Hippocampal formation (tissue), 2 donors: ENCODE data around the gene WWOX.

Experiments used
- DNase-seq, 2 donors: peaks; one replicate each; lab custom pipeline; 2025; lab: John Stamatoyannopoulos, UW

WWOX gene

DNA sequence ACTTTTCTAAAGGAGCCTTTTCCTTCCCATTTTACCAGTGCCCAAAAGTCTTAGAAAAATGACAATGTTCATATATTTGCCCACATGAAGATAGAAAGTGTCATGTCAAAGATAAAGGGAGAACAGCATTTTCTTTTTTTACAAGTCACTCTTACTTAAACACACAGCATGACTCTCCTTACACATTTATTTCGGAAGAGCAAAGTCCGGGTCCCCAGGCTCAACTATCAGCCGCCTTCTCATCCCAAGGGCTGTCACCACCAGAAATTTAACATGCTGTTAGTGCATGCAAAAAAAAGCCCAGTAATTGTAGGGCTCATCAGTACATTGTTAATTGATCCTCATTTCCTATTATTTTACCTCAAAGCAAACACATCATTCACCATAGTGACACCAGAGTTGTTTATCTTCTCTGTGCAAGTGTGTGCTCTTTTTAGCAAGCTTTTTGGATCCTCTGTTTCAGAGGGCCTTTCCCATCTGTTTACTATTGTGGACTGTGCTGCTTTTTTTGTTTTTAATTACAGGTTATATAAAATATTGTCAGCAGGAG is 560.3 kb downstream of the WWOX start:
- DNase-seq, result no peak

GRCh38 chr16:78660795-78661194 is 561.3 kb downstream of the WWOX start:
- no peak for DNase-seq

- no peak for DNase-seq
Measured at GRCh38 chr16:78663690-78664089, 564.2 kb downstream of the WWOX start.

GRCh38 chr16:78664811-78665772 is 565.6 kb downstream of the WWOX start:
- no peak for DNase-seq

DNA sequence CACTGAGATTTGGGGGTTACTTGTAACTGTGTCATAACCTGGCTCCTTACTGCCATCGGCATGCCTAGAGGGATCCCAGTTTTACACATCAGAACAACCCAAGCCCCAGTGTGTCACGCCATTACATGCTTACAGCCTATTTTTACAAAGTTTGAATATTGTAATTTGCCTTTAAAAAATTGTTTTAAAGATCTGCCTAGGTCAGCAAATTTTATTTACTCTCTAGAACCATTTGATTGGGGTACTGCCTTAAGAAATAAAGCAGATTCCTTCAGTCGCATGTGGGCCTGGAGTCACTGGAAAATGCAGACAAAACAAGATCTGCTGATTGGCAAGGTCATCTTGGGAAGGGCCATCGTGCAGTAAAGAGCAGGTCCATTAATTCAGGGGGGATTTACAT is 566.9 kb downstream of the WWOX start:
- no peak for DNase-seq

DNA sequence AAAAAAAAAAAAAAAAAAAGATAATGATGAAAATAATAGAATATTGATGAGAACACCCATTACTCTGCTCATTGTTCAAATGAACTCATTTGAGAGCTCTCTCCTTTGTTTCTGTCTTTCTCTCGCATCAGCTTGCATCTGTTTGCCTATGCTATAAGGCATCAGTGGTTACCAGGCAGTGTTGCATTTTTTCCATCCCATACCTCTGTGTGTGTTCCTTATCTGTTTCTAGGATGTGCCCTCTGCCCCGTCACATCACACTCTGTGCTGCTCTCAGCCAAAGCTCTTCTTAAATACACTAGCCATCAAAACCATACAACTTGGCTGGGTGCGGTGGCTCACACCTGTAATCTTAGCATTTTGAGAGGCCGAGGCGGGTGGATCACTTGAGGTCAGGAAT is 568.2 kb downstream of the WWOX start:
- DNase-seq, result no peak

GRCh38 chr16:78668393-78668792 is 568.9 kb downstream of the WWOX start:
- DNase-seq, result no peak

GRCh38 chr16:78669994-78670393 is 570.5 kb downstream of the WWOX start:
- no peak for DNase-seq

DNA sequence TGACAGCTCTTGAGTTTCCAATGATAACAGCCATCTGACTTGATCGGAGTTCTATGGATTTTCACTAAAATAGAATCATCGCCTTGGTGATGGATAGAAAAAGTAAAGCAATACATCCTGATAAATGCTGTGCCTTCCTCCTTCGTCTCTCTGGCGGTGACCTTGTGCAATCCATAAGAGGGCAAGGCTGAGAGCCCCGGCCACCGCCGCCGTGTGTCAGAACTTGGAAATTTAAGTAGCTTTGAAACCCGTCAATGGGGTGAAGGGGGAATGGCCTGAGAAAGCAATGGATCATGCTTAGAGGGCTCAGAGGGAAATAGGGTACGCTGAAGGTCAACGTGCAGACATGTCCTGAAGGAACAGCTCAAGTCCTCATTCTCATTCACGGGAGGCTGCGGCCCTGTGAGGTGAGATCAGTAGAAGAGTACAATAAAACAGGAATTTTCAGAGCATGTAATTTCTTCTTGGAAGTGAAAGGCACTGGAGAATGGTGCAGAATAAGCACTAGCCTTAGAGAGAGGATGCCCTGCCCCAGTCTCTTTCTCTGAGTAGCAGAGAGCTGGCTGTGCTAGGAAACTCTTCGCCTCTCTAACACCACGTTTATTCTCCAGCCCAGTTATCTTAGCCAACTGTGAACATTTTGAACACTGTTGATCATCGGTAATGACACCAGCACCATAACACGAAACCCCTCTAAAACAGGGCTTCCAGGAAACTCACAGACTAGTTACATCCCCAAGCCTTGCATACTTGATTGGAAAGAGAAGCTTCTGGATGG is 573.5 kb downstream of the WWOX start:
- DNase-seq, result no peak

- DNase-seq, result no peak
Measured at GRCh38 chr16:78673884-78674283, 574.4 kb downstream of the WWOX start.

GRCh38 chr16:78675312-78675711 is 575.9 kb downstream of the WWOX start:
- DNase-seq, result no peak

DNA sequence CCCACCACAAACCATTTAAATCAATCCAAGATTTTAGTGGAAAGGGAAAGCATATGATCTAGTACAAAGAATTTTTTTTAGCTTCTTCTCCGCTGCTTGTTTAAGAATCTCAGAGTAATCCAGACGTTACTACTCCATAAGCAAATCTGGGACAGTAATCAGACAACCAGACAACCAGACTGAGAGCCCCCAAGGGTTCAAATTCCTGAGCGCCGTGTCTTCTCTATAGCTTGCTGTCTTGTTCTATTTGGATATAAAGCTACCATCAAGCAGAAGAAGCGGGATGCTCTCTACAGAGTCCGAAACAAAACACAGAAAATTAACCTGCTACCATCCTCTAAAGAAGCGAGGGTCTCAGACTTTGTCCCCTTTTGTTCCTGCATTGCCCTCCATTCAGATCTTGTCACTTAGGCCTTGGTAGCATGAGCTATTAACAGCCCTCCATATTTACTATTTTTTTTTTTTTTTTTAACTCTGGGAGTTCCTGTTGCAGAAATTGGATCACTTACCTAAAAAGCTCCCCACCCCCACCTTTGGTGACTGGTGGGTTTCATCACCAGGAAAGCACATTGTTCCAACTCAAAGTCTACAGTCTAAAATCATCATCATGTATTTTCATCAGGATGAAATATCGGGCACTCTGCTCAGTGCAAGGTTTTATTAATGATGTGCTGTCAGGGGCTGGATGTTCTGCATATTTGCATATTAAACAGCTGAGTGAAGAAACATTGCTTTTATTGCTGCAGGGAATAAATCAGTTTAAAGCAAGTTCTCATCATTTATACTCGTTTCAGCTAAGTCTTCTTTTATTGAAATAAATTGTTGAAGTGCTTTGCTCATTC is 576.7 kb downstream of the WWOX start:
- no peak for DNase-seq

DNA sequence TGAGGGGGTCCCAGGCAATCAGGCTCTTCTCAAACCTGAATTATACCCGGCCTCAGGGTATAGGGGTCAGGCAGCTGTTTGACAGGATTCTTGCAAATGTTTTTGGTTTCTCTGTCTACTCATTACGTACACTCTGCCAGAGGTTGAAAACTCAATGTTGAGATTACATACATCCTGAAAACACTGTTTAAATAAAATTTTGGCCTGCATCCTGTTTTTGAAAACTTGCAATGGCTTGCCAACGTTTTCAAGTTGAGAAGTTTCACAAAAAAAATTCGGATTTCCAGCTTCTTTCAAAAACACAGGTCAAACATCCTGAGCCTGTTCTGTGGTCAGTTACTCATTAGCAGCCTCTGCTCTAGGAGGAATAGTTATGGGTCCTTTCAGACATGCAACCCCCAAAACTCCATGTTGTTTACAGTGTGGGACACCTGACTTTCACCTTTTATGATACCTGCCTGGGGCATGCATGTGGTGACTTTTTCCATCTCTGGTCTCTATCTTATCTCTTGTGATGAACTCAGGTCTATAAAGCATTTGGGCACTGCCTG is 577.8 kb downstream of the WWOX start:
- DNase-seq, result no peak

DNA sequence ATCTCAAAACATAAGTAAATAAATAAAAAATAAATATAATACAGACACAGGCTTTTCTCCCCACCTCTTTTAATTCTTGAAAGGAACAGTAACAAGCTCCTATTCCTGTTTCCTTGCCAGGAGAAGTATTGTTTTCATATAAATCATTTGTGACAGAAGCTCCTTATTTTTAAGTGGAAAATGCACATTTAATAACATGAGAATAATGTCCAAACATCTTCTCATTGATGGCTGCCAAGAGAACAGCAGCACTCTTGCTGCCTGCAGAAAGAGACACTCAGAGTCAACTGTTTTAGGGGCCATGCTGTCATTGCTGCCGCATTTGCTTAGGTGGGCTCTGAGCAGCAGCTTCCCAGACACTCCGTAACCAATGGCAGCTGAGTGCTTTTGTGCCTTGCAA is 580.1 kb downstream of the WWOX start:
- no peak for DNase-seq

DNA sequence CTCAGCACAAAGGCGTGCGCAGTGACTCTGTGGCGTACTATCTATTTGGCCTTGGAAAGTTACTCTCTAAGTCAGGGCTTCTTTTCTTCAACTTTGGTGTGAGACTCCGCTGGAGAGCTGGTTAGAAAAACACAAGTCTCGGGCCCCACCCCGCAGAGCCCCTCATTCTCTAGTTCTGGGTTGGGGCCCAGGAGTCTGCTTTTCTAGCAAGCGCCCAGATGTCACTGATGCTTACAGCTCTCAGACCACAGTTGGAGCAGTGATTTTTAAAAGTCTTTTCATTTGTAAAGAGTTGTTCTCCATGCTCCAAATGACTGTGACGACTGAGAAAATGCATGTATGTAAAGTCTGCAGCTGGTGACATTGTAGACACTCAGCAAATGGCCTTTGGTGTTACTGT is 582.3 kb downstream of the WWOX start:
- no peak for DNase-seq

GRCh38 chr16:78684030-78684611 is 584.7 kb downstream of the WWOX start:
- DNase-seq, result no peak

DNA sequence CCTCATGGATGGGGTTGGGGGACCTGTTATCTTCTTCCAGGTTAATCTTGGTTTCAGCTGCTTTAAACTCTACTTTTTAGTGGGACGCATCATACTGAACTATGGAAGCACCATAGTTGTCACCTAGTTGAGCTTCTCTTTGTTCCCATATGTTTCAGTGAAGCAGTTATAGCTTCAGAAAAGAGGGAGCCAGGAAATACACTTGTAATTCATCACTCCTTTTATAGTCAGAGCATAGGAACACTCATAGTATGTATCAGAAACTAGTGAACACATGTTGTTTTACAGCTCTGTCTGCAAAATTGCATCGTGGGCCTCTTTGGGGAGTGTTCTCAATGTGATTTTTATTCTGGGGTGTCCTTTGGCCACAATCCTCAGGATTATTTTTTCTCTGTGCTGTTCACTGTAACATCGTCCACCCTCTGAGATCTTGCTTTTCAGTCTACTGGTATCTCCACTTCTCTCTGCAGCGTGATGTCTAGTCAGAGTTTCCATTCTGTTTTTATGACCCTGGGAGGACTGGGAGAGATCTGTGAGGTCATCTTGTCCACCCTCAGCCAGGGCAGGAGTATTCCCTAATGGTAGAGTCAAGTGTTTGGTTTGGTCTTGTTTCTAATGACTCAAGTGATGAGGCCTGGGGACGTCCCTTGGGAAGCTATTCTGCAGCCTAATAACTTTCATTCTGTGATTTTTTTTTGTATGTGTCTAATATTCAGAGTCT is 585.4 kb downstream of the WWOX start:
- no peak for DNase-seq

GRCh38 chr16:78686601-78687000 is 587.1 kb downstream of the WWOX start:
- DNase-seq, result no peak

DNA sequence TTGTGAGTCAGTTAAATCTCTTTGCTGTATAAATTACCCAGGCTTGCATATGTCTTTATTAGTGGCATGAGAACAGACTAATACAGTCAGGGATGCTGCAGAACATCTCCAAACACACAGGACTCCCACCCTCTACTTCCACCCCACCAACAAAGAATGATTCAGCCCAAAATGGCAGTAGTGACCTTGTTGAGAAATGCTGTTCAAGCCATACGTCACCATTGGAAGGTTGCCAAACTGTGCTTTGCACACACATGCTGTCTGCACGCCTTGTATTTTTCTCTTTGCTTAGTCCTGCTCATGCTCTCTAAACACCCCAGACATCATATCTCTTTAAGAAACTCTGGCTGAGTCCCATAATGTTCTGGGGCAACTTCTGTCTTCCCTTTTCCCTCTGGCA is 589.6 kb downstream of the WWOX start:
- no peak for DNase-seq

- no peak for DNase-seq
Measured at GRCh38 chr16:78689536-78689935, 590.1 kb downstream of the WWOX start.
